SK-N-SH treated with all-trans-retinoic acid at 6 μM for 48 hours (cell line): ENCODE results near the gene KIZ.

Source experiments
- ATAC-seq: fragments of 200-7000 bp; cut with Tn5 transposase; 3 replicates; pipeline ENCODE4 v1.9.1; 2020; ENCODE audit warnings: mild to moderate bottlenecking, moderate library complexity
- ARNTL ChIP-seq: fragments of 450-650 bp; formaldehyde crosslinking; IDR thresholded peaks from 2 replicates; pipeline ENCODE4 v1.5.0; 2020; ENCODE audit warnings: low read depth, mild to moderate bottlenecking, moderate library complexity, borderline replicate concordance
- ESRRG ChIP-seq: fragments of 250-450 bp; sonication (Bioruptor Pico); IDR thresholded peaks from 2 replicates; pipeline ENCODE4 v1.6.1; 2021; ENCODE audit warnings: mild to moderate bottlenecking
- GLIS3 ChIP-seq: fragments of 250-450 bp; sonication (Bioruptor Pico); IDR thresholded peaks from 2 replicates; pipeline ENCODE4 v1.5.0; 2020; ENCODE audit warnings: mild to moderate bottlenecking, moderate library complexity
- ISL1 ChIP-seq: fragments of 250-450 bp; sonication (Bioruptor Pico); IDR thresholded peaks from 2 replicates; pipeline ENCODE4 v2.1.2; 2022; ENCODE audit warnings: mild to moderate bottlenecking, moderate library complexity
- OSR1 ChIP-seq: fragments of 250-450 bp; sonication (Bioruptor Pico); IDR thresholded peaks from 2 replicates; pipeline ENCODE4 v1.8.0; 2022; ENCODE audit warnings: moderate library complexity, mild to moderate bottlenecking, inconsistent platforms
- TCF4 ChIP-seq: fragments of 250-450 bp; sonication (Bioruptor Pico); IDR thresholded peaks from 2 replicates; pipeline ENCODE4 v1.8.0; 2021; ENCODE audit warnings: mild to moderate bottlenecking, moderate library complexity, borderline replicate concordance
- ZFP3 ChIP-seq: fragments of 250-450 bp; sonication (Bioruptor Pico); IDR thresholded peaks from 2 replicates; pipeline ENCODE4 v1.5.0; 2020; ENCODE audit warnings: mild to moderate bottlenecking, moderate library complexity
- ZFP30 ChIP-seq: fragments of 450-650 bp; formaldehyde crosslinking; IDR thresholded peaks from 2 replicates; pipeline ENCODE4 v1.5.0; 2022; ENCODE audit warnings: mild to moderate bottlenecking, moderate library complexity
- ZNF565 ChIP-seq: fragments of 450-650 bp; formaldehyde crosslinking; conservative IDR thresholded peaks from 2 replicates; pipeline ENCODE4 v1.5.0; 2020; ENCODE audit warnings: low read depth, mild to moderate bottlenecking, moderate library complexity
- ZNF70 ChIP-seq: fragments of 450-650 bp; formaldehyde crosslinking; IDR thresholded peaks from 2 replicates; pipeline ENCODE4 v1.5.0; 2020; ENCODE audit warnings: mild to moderate bottlenecking, moderate library complexity
- ZNF8 ChIP-seq: fragments of 450-650 bp; formaldehyde crosslinking; IDR thresholded peaks from 2 replicates; pipeline ENCODE4 v1.5.0; 2020; ENCODE audit warnings: mild to moderate bottlenecking, moderate library complexity
- TF ChIP-seq, protein P1 (sequence below): fragments of 250-450 bp; sonication (Bioruptor Pico); IDR thresholded peaks from 2 replicates; pipeline ENCODE4 v1.5.0; 2020; ENCODE audit warnings: mild to moderate bottlenecking, moderate library complexity
- TF ChIP-seq, protein P2 (sequence below): fragments of 250-450 bp; sonication (Bioruptor Pico); IDR thresholded peaks from 2 replicates; pipeline ENCODE4 v1.8.0; 2020; ENCODE audit warnings: mild to moderate bottlenecking, moderate library complexity, borderline replicate concordance
- TF ChIP-seq, protein P3 (sequence below): fragments of 250-450 bp; sonication (Bioruptor Pico); IDR thresholded peaks from 2 replicates; pipeline ENCODE4 v1.5.1; 2021; ENCODE audit warnings: mild to moderate bottlenecking, moderate library complexity
- TF ChIP-seq, protein P4 (sequence below): fragments of 250-450 bp; sonication (Bioruptor Pico); IDR thresholded peaks from 2 replicates; pipeline ENCODE4 v1.8.0; 2021; ENCODE audit warnings: low read depth, mild to moderate bottlenecking, moderate library complexity, borderline replicate concordance
- TF ChIP-seq, protein P5 (sequence below): fragments of 250-450 bp; sonication (Bioruptor Pico); IDR thresholded peaks from 2 replicates; pipeline ENCODE4 v1.5.1; 2020; ENCODE audit warnings: low read depth, mild to moderate bottlenecking, moderate library complexity

KIZ gene

DNA sequence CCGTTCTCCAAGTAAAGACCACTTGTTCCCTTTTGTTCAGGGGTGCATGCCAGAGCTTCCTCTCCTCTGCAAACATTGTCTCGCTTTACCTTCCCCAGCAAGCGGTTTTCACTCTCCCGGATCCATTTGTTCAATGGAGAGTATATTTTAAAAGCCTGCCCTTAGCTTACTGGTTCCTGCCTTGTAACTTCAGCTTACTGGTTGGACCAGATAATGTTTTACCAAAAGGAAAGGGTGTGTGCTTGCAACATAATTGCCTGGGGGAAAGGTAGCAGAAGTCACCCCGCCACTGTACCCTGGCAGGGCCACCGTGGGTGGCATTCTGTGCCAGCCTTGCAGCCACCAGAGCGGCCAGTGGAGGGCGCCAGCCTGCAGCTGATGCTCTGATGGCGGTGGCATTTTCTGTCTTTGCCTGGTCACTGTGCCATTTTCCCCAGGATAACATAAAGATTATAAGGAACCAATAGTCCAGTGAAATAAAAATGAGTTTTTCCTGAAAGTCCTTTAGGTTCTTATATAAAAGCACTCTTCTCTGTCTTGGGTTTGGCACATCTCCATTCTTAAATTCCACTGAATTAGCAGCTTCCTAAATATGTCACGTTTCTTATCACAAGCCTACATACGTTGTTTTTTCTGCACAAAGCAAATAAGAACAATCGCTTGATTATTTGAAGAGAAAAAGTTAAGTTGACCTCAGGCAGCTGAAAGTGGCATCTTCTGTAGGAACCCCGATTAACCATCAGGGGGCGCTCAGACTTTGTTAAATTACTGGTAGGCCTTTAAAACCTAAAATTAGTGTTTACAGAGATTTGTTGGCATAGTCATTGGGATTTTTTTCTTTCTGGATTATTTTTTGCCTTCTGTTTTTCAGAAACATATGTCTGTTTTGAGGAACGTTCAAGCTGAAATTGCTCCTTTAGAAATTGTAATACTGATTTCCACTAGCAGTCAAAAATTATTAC, 109.9 kb downstream of the KIZ start (continued):
- TF ChIP-seq, protein P1, sequence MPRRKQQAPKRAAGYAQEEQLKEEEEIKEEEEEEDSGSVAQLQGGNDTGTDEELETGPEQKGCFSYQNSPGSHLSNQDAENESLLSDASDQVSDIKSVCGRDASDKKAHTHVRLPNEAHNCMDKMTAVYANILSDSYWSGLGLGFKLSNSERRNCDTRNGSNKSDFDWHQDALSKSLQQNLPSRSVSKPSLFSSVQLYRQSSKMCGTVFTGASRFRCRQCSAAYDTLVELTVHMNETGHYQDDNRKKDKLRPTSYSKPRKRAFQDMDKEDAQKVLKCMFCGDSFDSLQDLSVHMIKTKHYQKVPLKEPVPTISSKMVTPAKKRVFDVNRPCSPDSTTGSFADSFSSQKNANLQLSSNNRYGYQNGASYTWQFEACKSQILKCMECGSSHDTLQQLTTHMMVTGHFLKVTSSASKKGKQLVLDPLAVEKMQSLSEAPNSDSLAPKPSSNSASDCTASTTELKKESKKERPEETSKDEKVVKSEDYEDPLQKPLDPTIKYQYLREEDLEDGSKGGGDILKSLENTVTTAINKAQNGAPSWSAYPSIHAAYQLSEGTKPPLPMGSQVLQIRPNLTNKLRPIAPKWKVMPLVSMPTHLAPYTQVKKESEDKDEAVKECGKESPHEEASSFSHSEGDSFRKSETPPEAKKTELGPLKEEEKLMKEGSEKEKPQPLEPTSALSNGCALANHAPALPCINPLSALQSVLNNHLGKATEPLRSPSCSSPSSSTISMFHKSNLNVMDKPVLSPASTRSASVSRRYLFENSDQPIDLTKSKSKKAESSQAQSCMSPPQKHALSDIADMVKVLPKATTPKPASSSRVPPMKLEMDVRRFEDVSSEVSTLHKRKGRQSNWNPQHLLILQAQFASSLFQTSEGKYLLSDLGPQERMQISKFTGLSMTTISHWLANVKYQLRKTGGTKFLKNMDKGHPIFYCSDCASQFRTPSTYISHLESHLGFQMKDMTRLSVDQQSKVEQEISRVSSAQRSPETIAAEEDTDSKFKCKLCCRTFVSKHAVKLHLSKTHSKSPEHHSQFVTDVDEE, result no peak
- no peak for TF ChIP-seq ZFP3 (CRISPR knock-in tag)
- TF ChIP-seq ZNF70 (CRISPR knock-in tag), result no peak
- TF ChIP-seq GLIS3 (CRISPR knock-in tag), result no peak

DNA sequence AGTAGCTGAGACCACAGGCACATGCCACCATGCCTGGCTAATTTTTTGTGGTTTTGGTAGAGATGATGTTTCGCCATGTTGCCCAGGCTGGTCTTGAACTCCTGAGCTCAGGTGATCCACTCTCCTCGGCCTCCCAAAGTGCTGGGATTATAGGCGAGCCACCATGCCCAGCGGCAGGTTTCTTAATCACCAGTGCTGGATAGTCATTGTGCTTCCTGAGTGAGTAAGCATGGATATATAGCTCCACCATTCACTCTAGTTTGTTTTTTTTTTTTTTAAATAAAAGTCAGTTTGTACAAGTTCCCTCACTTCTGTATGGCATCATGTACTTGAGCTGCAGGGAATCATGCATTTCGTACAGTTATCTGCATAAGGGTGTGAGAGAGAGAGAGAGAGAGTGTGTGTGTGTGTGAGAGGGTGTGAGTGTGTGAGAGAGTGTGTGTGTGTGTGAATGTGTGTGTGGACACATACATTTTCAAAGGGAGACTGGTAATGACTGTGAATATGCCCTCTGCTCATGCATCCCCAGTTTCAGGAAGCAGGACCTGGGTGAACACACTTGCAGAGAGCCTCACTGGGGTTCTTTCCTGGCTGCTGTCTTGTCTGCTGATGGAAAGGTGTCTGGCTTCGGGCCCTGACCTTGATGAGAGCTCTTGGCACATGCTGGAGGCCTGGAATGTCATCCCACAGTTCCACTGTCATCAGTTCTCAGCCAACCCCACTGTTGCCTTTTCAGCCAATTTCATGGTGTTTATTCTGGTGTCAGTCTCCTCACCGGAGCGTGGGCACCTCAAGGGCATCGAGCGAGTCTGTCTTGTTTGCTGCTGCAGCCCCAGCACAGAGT, 112.3 kb downstream of the KIZ start:
- TF ChIP-seq ESRRG (CRISPR knock-in tag), result no peak
- TF ChIP-seq, protein P2, sequence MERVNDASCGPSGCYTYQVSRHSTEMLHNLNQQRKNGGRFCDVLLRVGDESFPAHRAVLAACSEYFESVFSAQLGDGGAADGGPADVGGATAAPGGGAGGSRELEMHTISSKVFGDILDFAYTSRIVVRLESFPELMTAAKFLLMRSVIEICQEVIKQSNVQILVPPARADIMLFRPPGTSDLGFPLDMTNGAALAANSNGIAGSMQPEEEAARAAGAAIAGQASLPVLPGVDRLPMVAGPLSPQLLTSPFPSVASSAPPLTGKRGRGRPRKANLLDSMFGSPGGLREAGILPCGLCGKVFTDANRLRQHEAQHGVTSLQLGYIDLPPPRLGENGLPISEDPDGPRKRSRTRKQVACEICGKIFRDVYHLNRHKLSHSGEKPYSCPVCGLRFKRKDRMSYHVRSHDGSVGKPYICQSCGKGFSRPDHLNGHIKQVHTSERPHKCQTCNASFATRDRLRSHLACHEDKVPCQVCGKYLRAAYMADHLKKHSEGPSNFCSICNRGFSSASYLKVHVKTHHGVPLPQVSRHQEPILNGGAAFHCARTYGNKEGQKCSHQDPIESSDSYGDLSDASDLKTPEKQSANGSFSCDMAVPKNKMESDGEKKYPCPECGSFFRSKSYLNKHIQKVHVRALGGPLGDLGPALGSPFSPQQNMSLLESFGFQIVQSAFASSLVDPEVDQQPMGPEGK (CRISPR knock-in tag), result no peak
- TF ChIP-seq ZNF70 (CRISPR knock-in tag), result no peak
- TF ChIP-seq ISL1 (CRISPR knock-in tag), result no peak
- TF ChIP-seq TCF4 (CRISPR knock-in tag), result no peak
- TF ChIP-seq, protein P3, sequence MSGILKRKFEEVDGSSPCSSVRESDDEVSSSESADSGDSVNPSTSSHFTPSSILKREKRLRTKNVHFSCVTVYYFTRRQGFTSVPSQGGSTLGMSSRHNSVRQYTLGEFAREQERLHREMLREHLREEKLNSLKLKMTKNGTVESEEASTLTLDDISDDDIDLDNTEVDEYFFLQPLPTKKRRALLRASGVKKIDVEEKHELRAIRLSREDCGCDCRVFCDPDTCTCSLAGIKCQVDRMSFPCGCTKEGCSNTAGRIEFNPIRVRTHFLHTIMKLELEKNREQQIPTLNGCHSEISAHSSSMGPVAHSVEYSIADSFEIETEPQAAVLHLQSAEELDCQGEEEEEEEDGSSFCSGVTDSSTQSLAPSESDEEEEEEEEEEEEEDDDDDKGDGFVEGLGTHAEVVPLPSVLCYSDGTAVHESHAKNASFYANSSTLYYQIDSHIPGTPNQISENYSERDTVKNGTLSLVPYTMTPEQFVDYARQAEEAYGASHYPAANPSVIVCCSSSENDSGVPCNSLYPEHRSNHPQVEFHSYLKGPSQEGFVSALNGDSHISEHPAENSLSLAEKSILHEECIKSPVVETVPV (CRISPR knock-in tag), result no peak
- no peak for TF ChIP-seq ZNF8 (CRISPR knock-in tag)
- no peak for TF ChIP-seq GLIS3 (CRISPR knock-in tag)
- TF ChIP-seq ZFP3 (CRISPR knock-in tag), result no peak
- TF ChIP-seq ARNTL (CRISPR knock-in tag), result no peak
- TF ChIP-seq, protein P1, result no peak
- TF ChIP-seq OSR1, result no peak
- no peak for TF ChIP-seq ZNF565
- TF ChIP-seq, protein P4, sequence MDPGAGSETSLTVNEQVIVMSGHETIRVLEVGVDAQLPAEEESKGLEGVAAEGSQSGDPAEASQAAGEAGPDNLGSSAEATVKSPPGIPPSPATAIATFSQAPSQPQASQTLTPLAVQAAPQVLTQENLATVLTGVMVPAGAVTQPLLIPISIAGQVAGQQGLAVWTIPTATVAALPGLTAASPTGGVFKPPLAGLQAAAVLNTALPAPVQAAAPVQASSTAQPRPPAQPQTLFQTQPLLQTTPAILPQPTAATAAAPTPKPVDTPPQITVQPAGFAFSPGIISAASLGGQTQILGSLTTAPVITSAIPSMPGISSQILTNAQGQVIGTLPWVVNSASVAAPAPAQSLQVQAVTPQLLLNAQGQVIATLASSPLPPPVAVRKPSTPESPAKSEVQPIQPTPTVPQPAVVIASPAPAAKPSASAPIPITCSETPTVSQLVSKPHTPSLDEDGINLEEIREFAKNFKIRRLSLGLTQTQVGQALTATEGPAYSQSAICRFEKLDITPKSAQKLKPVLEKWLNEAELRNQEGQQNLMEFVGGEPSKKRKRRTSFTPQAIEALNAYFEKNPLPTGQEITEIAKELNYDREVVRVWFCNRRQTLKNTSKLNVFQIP (CRISPR knock-in tag), result no peak
- TF ChIP-seq ZFP30 (CRISPR knock-in tag), result no peak
- TF ChIP-seq, protein P5, sequence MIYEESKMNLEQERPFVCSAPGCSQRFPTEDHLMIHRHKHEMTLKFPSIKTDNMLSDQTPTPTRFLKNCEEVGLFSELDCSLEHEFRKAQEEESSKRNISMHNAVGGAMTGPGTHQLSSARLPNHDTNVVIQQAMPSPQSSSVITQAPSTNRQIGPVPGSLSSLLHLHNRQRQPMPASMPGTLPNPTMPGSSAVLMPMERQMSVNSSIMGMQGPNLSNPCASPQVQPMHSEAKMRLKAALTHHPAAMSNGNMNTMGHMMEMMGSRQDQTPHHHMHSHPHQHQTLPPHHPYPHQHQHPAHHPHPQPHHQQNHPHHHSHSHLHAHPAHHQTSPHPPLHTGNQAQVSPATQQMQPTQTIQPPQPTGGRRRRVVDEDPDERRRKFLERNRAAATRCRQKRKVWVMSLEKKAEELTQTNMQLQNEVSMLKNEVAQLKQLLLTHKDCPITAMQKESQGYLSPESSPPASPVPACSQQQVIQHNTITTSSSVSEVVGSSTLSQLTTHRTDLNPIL (CRISPR knock-in tag), result no peak
- TF ChIP-seq, all 23 proteins: peak for 0
- ATAC-seq, result no peak
